Measurements from ENCODE around the gene SLC12A1. TPM values are rescaled to one million over a fixed set of nuclear protein-coding genes. Genes with fewer than 3 reads are reported as not detected.

The SLC12A1 gene
- total and polyA plus RNA-seq, 2 of the 8 experiments (the other 6 are each of a cell fraction or from before 2014, with no cell fraction given): 0.63 to 1.0 TPM

DNA sequence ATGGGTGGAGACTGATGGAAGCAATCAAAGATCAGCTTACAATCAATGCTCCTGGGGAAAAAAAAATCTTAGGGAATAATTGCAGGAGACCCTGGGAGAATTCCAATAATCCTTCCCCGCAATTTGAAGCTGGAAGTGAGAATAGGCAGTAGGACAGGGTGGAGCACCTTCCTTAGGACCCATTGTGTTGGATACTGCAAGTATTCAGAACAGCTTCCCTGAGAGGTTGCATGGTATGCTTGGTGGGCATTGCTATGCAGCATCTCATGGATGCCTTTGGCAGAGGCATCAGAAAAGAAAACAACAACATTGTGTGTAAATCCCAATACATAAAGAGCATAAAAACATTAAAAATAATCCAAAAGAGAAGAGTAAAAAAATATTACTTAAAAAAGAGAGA is 100.5 kb downstream of the SLC12A1 start:
- DNase-seq (ENCODE audit: low read depth in 1 of 2, low spot score in 2 of 2) (no peak), FAIRE-seq (peak; percentile 55)
- Histone ChIP-seq H2BK12ac (ENCODE audit: low read depth, low read length) (no peak overlapping the region), H4K20me1 (replicated peaks in 1 of 2; ENCODE audit: control insufficient read depth in 1 of 2, insufficient read depth in 2 of 2, low read length in 2 of 2) (no peaks in the 10 kb centered on the region), H3K36me3 (ENCODE audit: control insufficient read depth in 2 of 4, insufficient read depth in 4 of 4, low read length in 3 of 4) (no peaks in the 10 kb centered on the region), H3K18ac (ENCODE audit: extremely low read depth, low read length) (no peak overlapping the region), H3K4me1 (replicated peaks in 1 of 4; ENCODE audit: control insufficient read depth in 3 of 4, insufficient read depth in 4 of 4, low read length in 3 of 4) (peaks cover 4 to 13% (median 7%) of the 10 kb centered on the region in 4 experiments; a peak in 5 of 7 replicates), H3K27ac (ENCODE audit: low read depth, low read length) (no peak overlapping the region), H3K27me3 (replicated peaks in 1 of 4; ENCODE audit: control insufficient read depth in 3 of 4, extremely low read depth in 1 of 4, insufficient read depth in 3 of 4, low read length in 3 of 4) (no peaks in the 10 kb centered on the region), H3K4me2 (ENCODE audit: insufficient read depth in 1 of 2, low read depth in 2 of 2, low read length in 2 of 2) (no peak overlapping the region), H3K4me3 (ENCODE audit: extremely low read depth in 1 of 4, insufficient read depth in 2 of 4, low read depth in 3 of 4, low read length in 4 of 4) (no peak overlapping the region), H2BK20ac (ENCODE audit: low read length) (no peak overlapping the region), H2BK15ac (ENCODE audit: low read length) (0 out of 2 replicates have a peak overlapping the region, but pooled peaks have one; percentile 36), H4K8ac (ENCODE audit: extremely low read depth, insufficient read depth, low read length) (no peak overlapping the region), H3K79me1 (ENCODE audit: low read depth, low read length) (no peaks in the 10 kb centered on the region), H3K79me2 (ENCODE audit: control insufficient read depth in 1 of 2, insufficient read depth in 2 of 2, low read length in 2 of 2) (no peaks in the 10 kb centered on the region), H3K56ac (replicated peaks; ENCODE audit: insufficient read length, low read depth, low read length) (no peak overlapping the region), H2AK5ac (ENCODE audit: low read depth, low read length) (no peak overlapping the region), H2BK120ac (replicated peaks; ENCODE audit: low read depth, low read length) (no peak overlapping the region), H3K14ac (ENCODE audit: insufficient read length) (no peak overlapping the region), H2AFZ (ENCODE audit: low read length) (no peak overlapping the region), H2BK5ac (ENCODE audit: low read depth, low read length) (no peak overlapping the region), H3K9me3 (ENCODE audit: insufficient read depth in 2 of 2, low read depth in 1 of 2, low read length in 1 of 2) (no peaks in the 10 kb centered on the region), H4K5ac (ENCODE audit: insufficient read length, low read depth, low read length) (no peak overlapping the region), H3K9ac (replicated peaks in 1 of 4; ENCODE audit: extremely low read depth in 1 of 4, low read depth in 3 of 4, low read length in 3 of 4) (no peak overlapping the region), H4K91ac (replicated peaks; ENCODE audit: insufficient read length, low read length) (no peak overlapping the region), H3K23ac (ENCODE audit: insufficient read length) (no peak overlapping the region), H3K23me2 (ENCODE audit: low read depth, low read length) (no peaks in the 10 kb centered on the region), H3K4ac (replicated peaks; ENCODE audit: insufficient read length, low read depth, low read length) (no peak overlapping the region)
- CTCF ChIA-PET (ENCODE audit: partially characterized antibody): interaction anchor here (0.6 to 1.8 kb wide), 7 partner anchors 9 to 749 kb away, joined by 3 to 5 read pairs (median 3); no protein-coding TSS in a partner anchor
- 29% methylated on average over 1 of the region's 1 CpG; no CpG with 5 or more reads in 1 of the 2 experiments for WGBS, 2 experiments (ENCODE audit: extremely low coverage in 1 of 2, insufficient coverage in 1 of 2, insufficient read length in 1 of 2, insufficient replicate concordance in 2 of 2, low coverage in 1 of 2, low lambda C conversion rate in 2 of 2, missing lambda C conversion rate in 1 of 2)
- TF ChIP-seq KDM4A (IDR thresholded peaks at IDR 0.05; ENCODE audit: low read depth, low read length, severe bottlenecking) (no peak), POU5F1 (IDR thresholded peaks at IDR 0.05; ENCODE audit: low read depth, low read length) (no peak), TEAD4 (IDR thresholded peaks at IDR 0.05; ENCODE audit: low read depth, low read length) (0 out of 2 replicates have a peak, but pooled peaks have one; percentile 55)
- POLR2A ChIA-PET (ENCODE audit: partially characterized antibody): interaction anchor here (0.6 kb wide), 1 partner anchor 31 kb away, joined by 3 read pairs; no protein-coding TSS in a partner anchor

All from H1 (cell line).